K562 (cell line): ENCODE results near the gene ZNF776. TPM values are rescaled to one million over a fixed set of nuclear protein-coding genes. Genes with fewer than 3 reads are reported as not detected.
"Not testable (repeated sequence)": the region's sequence is repeated elsewhere in the genome, so short reads cannot be mapped to it uniquely, and the experiment has no call there.

Experiments
- ATAC-seq: fragments of 200-7000 bp; cut with Tn5 transposase; 3 replicates; pipeline ENCODE4 v1.9.1; 2020; ENCODE audit warnings: moderate library complexity
- BruUV-seq: library from RNA; stranded (reverse); fragments of 400-500 nt; replicated peaks from 2 replicates; lab custom pipeline; 2021; lab: Mats Ljungman, UMichigan
- CTCF ChIA-PET: fragments of 300-600 bp; formaldehyde crosslinking; extraction: SDS; loops from one replicate; lab custom pipeline; 2021; ENCODE audit warnings: low intra/inter-chr PET ratio; lab: Yijun Ruan, JAX
- POLR2A ChIA-PET: fragments of 300-600, 350-650 bp; sonication (Branson Sonifier 250); formaldehyde crosslinking; extraction: SDS; loops from one replicate; lab custom pipeline; 2021; ENCODE audit warnings: antibody characterized with exemption, inconsistent platforms; lab: Yijun Ruan, JAX
- DNase-seq, 4 experiments: peaks; one replicate each; pipeline versions ENCODE4 v3.0.0 to v3.0.0-alpha.2; 2011 to 2018; ENCODE audit warnings: low spot score in 3 of 4, mixed read lengths in 3 of 4; ENCODE audit errors: extremely low read depth in 1 of 4
- FAIRE-seq: peaks from 2 replicates; lab custom pipeline; 2011; peaks lifted over from hg19 to GRCh38; lab: Jason Lieb, UNC
- H2AFZ ChIP-seq: 2 replicates; pipeline ENCODE4 v1.6.0; 2011; ENCODE audit warnings: low read depth, low read length, control low read depth, inconsistent platforms
- H3K27ac ChIP-seq: fragments of 200-600 bp; 3 replicates; pipeline ENCODE4 v1.8.0; 2011; ENCODE audit warnings: low read depth, mild to moderate bottlenecking, control low read depth, inconsistent platforms, low read length, moderate library complexity, mixed read lengths; ENCODE audit errors: extremely low read depth
- H3K27me3 ChIP-seq, 2 experiments: fragments of 300-600 bp in 1 of 2; 2 replicates in 1 of 2; 3 replicates in 1 of 2; pipeline versions ENCODE4 v1.6.0 to v1.8.0; 2011; ENCODE audit warnings: inconsistent platforms in 2 of 2, low read length in 2 of 2, mild to moderate bottlenecking in 1 of 2, mixed read lengths in 1 of 2, moderate library complexity in 1 of 2; ENCODE audit not compliant: control insufficient read depth in 2 of 2, insufficient read depth in 2 of 2
- H3K36me3 ChIP-seq: fragments of 300-600 bp; 3 replicates; pipeline ENCODE4 v1.8.0; 2011; ENCODE audit warnings: mild to moderate bottlenecking, low read length, inconsistent platforms; ENCODE audit not compliant: control insufficient read depth, insufficient read depth
- H3K4me1 ChIP-seq, 2 experiments: fragments of 200-600 bp in 1 of 2; replicated peaks in 1 of 2; 2 replicates in 1 of 2; 3 replicates in 1 of 2; pipeline versions ENCODE4 v1.5.1 to v1.8.0; 2011; ENCODE audit warnings: inconsistent platforms in 2 of 2, low read length in 2 of 2, mild to moderate bottlenecking in 1 of 2, mixed read lengths in 1 of 2, moderate library complexity in 1 of 2; ENCODE audit not compliant: control insufficient read depth in 2 of 2, insufficient read depth in 2 of 2
- H3K4me2 ChIP-seq: 2 replicates; pipeline ENCODE4 v1.6.1; 2011; ENCODE audit warnings: low read length, control low read depth, inconsistent platforms, mixed read lengths; ENCODE audit not compliant: insufficient read depth
- H3K4me3 ChIP-seq: fragments of 200-600 bp; sonication (generic), shearing (Covaris generic); 2 replicates; pipeline ENCODE4 v1.5.1; 2016; ENCODE audit warnings: control low read depth, inconsistent platforms
- H3K79me2 ChIP-seq: fragments of 200-600 bp; 3 replicates; pipeline ENCODE4 v1.8.0; 2011; ENCODE audit warnings: low read length, inconsistent platforms; ENCODE audit not compliant: control insufficient read depth, insufficient read depth
- H3K9ac ChIP-seq, 2 experiments: 2 replicates each; pipeline versions ENCODE4 v1.6.0 to v1.6.1; 2011; ENCODE audit warnings: low read depth in 2 of 2, low read length in 2 of 2, control low read depth in 1 of 2, inconsistent platforms in 1 of 2, mild to moderate bottlenecking in 1 of 2, mixed read lengths in 1 of 2; ENCODE audit not compliant: insufficient read depth in 1 of 2
- H3K9me1 ChIP-seq: one replicate; pipeline ENCODE4 v1.6.0; 2011; ENCODE audit warnings: inconsistent platforms, mild to moderate bottlenecking, low read length, moderate library complexity; ENCODE audit not compliant: control insufficient read depth, insufficient read depth
- H3K9me3 ChIP-seq: replicated peaks from 2 replicates; pipeline ENCODE4 v1.5.1; 2011; ENCODE audit warnings: low read depth, low read length, inconsistent platforms; ENCODE audit not compliant: control insufficient read depth, insufficient read depth
- H4K20me1 ChIP-seq: replicated peaks from 2 replicates; pipeline ENCODE4 v1.6.1; 2011; ENCODE audit warnings: low read length, inconsistent platforms, mixed read lengths; ENCODE audit not compliant: control insufficient read depth, insufficient read depth
- CC2D1A ChIP-seq: fragments of 450-650 bp; IDR thresholded peaks from 2 replicates; pipeline ENCODE4 v1.6.1; 2017; ENCODE audit warnings: mild to moderate bottlenecking
- RAD21 ChIP-seq, 2 experiments: fragments of 250-450 bp in 1 of 2; fragments of 450-650 bp in 1 of 2; sonication (Bioruptor Pico) in 1 of 2; formaldehyde crosslinking in 1 of 2; IDR thresholded peaks in 1 of 2; conservative IDR thresholded peaks in 1 of 2; 2 replicates each; pipeline versions ENCODE4 v1.4.0 to v1.8.0; 2020 to 2022; ENCODE audit warnings: mild to moderate bottlenecking in 2 of 2, moderate library complexity in 1 of 2
- REST ChIP-seq, 2 experiments: fragments of 450-650 bp; formaldehyde crosslinking in 1 of 2; IDR thresholded peaks; 2 replicates each; pipeline versions ENCODE4 v1.4.0 to v1.6.1; 2014 to 2020; ENCODE audit warnings: mild to moderate bottlenecking in 2 of 2, borderline replicate concordance in 1 of 2, low read depth in 1 of 2
- WGBS: fragments of 100-300 bp; shearing (Covaris generic); methylation state at CpG from one replicate; pipeline ENCODE4 v1.1.6; 2016; ENCODE audit warnings: low coverage, mixed read lengths; ENCODE audit not compliant: insufficient coverage; ENCODE audit errors: missing lambda C conversion rate; 5-methylcytosine and 5-hydroxymethylcytosine counted together
- in situ Hi-C: fragments of 300-500 bp; cut with MboI; formaldehyde crosslinking; loops from 4 replicates; pipeline ENCODE4 v1.15.0; 2018; ENCODE audit warnings: inconsistent platforms, mixed read lengths
- intact Hi-C: fragments of 100-400 bp; cut with micrococcal nuclease; formaldehyde crosslinking; loops from 2 replicates; pipeline ENCODE4 v1.14.2; 2022
- polyA plus RNA-seq, 8 experiments: library from polyadenylated mRNA; depleted of rRNA in 4 of 8; stranded (reverse) in 5 of 8; unstranded in 3 of 8; fragments of >200 nt; fragmentation: Nextera tagmentation in 2 of 8; fragmentation: Illumina TruSeq in 1 of 8; extraction: Ambion mirVana in 2 of 8; extraction: Trizol in 1 of 8; gene quantifications; 2 replicates each; pipeline versions ENCODE4 v1.2.1 to v1.2.3, GENCODE V29; 2011 to 2014; ENCODE audit warnings: inconsistent platforms in 1 of 8, missing spikeins in 1 of 8
- total RNA-seq, 7 experiments: library from RNA; depleted of rRNA in 6 of 7; stranded (reverse); fragments of >200 nt in 6 of 7; fragmentation: Illumina TruSeq in 2 of 7; extraction: Trizol in 2 of 7; gene quantifications; 2 replicates each; pipeline versions ENCODE4 v1.2.1 to v1.2.3, GENCODE V29; 2011 to 2021; ENCODE audit warnings: low replicate concordance in 1 of 7
- TF ChIP-seq, protein P1 (sequence below), 3 experiments: IDR thresholded peaks in 2 of 3; conservative IDR thresholded peaks in 1 of 3; 2 replicates each; pipeline ENCODE4 v1.5.1; 2011 to 2012; ENCODE audit warnings: low read length in 3 of 3, mild to moderate bottlenecking in 3 of 3, control low read depth in 2 of 3, improper control_type of control experiment in 1 of 3, inconsistent platforms in 1 of 3, low read depth in 1 of 3, mixed read lengths in 1 of 3, moderate library complexity in 1 of 3; ENCODE audit not compliant: insufficient read depth in 2 of 3

ZNF776 gene
- total and polyA plus RNA-seq, 9 of the 15 experiments (the other 6 are each of a cell fraction or from before 2014, with no cell fraction given) = 2.2 to 16.9 (median 8.2) TPM

DNA sequence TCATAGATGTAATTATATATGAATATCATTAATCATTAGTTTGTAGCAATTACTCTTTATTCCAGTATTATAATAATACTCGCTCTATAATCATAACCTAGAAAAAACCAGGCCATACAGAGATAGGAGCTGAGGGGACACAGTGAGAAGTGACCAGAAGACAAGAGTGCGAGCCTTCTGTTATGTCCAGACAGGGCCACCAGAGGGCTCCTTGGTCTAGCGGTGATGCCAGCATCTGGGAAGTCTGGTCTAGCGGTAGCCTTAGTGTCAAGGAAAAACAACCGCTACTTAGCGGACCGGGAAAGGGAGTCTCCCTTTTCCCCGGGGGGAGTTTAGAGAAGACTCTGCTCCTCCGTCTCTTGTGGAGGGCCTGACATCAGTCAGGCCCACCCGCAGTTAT lies 8.3 kb upstream of the ZNF776 start:
- peak; percentile 28; the same call in 1 of the 2 replicates for TF ChIP-seq CC2D1A
- TF ChIP-seq, protein P1, sequence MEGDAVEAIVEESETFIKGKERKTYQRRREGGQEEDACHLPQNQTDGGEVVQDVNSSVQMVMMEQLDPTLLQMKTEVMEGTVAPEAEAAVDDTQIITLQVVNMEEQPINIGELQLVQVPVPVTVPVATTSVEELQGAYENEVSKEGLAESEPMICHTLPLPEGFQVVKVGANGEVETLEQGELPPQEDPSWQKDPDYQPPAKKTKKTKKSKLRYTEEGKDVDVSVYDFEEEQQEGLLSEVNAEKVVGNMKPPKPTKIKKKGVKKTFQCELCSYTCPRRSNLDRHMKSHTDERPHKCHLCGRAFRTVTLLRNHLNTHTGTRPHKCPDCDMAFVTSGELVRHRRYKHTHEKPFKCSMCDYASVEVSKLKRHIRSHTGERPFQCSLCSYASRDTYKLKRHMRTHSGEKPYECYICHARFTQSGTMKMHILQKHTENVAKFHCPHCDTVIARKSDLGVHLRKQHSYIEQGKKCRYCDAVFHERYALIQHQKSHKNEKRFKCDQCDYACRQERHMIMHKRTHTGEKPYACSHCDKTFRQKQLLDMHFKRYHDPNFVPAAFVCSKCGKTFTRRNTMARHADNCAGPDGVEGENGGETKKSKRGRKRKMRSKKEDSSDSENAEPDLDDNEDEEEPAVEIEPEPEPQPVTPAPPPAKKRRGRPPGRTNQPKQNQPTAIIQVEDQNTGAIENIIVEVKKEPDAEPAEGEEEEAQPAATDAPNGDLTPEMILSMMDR (IDR thresholded peaks at IDR 0.05 in 2 of 3, conservative IDR thresholded peaks at IDR 0.05 in 1 of 3; ENCODE audit: insufficient read depth in 2 of 3, low read depth in 1 of 3, low read length in 3 of 3) = peak; percentile 33 to 45 (median 42)
- TF ChIP-seq RAD21 (CRISPR knock-in tag; conservative IDR thresholded peaks at IDR 0.05 in 1 of 2, IDR thresholded peaks at IDR 0.05 in 1 of 2) = peak; percentile 27 to 81; a peak in 3 of 4 replicates
- peak; percentile 53; the same call in 1 of the 2 replicates for TF ChIP-seq REST (IDR thresholded peaks at IDR 0.05; ENCODE audit: borderline replicate concordance)
- H3K27me3 ChIP-seq; intact Hi-C loops; H4K20me1 ChIP-seq; BruUV-seq; H3K4me1 ChIP-seq; H3K4me2 ChIP-seq; H3K9me3 ChIP-seq; H3K36me3 ChIP-seq; H3K9ac ChIP-seq; H3K27ac ChIP-seq; in situ Hi-C loops; CTCF ChIA-PET; H3K9me1 ChIP-seq; H3K79me2 ChIP-seq; POLR2A ChIA-PET; H3K4me3 ChIP-seq; FAIRE-seq; H2AFZ ChIP-seq; TF ChIP-seq REST (CRISPR knock-in tag; IDR thresholded peaks at IDR 0.05; ENCODE audit: low read depth): not testable (repeated sequence)
- DNase-seq = peak in 1 of 4 experiments; percentile 20
- peak; percentile 58; the same call in 1 of the 3 replicates for ATAC-seq
- WGBS = 8% methylated on average over 10 of the region's 10 CpGs

DNA sequence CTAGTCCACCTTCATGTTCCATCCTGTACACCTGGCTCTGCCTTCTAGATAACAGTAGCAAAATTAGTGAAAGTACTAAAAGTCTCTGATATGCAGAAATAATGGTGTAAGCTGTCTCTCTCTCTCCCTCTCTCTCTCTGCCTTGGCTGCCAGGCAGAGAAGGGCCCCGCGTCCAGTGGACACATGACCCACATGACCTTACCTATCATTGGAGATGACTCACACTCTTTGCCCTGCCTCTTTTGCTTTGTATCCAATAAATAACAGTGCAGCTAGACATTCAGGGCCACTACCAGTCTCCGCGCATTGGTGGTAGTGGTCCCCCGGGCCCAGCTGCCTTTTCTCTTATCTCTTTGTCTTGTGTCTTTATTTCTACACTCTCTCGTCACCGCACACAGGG lies 7.8 kb upstream of the ZNF776 start:
- intact Hi-C loops, H3K79me2 ChIP-seq, DNase-seq, H4K20me1 ChIP-seq, H3K9me1 ChIP-seq, H2AFZ ChIP-seq, BruUV-seq, in situ Hi-C loops, H3K27me3 ChIP-seq, H3K4me2 ChIP-seq, CTCF ChIA-PET, POLR2A ChIA-PET, H3K9ac ChIP-seq, H3K9me3 ChIP-seq, FAIRE-seq, H3K27ac ChIP-seq, H3K4me1 ChIP-seq, ATAC-seq, H3K4me3 ChIP-seq, H3K36me3 ChIP-seq: not testable (repeated sequence)
- 48% methylated on average over 6 of the region's 7 CpGs for WGBS
